GM11168 (cell line): Measurements from ENCODE around the gene C2orf69.
"Not testable (repeated sequence)": the region's sequence is repeated elsewhere in the genome, so short reads cannot be mapped to it uniquely, and the experiment has no call there.

Experiments used
- in situ Hi-C: fragments of 300-500 bp; cut with MboI; formaldehyde crosslinking; loops from one replicate; pipeline ENCODE4 v1.12.0; 2022; ENCODE audit warnings: low sequenced_read_pairs; ENCODE audit not compliant: unreplicated experiment

Gene C2orf69

DNA sequence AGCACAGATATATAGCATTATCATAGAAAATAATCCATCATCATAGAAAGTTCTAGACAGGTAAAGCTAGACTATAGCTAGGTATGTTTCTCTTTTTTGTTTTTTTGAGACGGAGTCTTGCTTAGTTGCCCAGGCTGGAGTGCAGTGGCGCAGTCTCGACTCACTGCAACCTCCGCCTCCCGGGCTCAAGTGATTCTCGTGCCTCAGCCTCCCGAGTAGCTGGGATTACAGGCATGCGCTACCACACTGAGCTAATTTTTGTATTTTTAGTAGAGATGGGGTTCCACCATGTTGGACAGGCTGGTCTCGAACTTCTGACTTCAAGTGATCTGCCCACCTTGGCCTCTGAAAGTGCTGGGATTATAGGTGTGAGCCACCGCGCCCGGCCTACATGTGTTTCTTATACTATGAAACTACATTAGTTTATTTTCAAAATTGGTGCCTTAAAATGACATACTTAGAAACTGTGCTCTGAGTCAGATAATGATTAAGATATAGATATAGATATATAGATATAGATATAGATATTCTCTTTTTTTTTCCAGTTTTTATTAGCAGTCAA, 1.5 kb downstream of the C2orf69 start:
- in situ Hi-C loops = not testable (repeated sequence)

DNA sequence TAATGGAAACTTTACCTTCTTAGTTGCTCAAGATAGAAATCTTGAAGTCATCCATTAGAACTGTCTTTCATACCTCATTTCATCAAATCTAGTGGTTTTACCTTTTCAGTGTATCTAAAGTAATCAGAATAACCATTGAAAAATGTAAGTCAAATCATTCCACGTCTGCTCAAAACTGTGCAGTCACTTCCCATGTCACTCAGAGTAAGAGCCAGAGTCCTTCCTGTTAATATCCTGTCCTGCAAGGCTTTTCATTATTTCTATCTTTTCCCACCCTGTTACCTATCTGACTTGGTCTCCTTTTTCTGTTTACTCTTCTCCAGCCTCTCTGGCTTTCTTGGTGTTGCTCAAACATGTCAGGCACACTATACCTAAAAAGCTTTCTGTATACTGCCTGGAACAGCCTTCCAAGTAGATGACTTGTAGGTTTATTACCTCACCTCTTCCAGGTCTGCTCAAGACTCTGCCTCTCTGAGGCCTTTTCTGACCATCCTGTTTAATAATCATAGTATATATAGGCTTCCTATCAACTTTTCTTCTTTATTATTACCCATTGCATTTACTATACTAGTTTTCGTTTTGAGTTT, 3.4 kb downstream of the C2orf69 start:
- in situ Hi-C loops = no loop called here

DNA sequence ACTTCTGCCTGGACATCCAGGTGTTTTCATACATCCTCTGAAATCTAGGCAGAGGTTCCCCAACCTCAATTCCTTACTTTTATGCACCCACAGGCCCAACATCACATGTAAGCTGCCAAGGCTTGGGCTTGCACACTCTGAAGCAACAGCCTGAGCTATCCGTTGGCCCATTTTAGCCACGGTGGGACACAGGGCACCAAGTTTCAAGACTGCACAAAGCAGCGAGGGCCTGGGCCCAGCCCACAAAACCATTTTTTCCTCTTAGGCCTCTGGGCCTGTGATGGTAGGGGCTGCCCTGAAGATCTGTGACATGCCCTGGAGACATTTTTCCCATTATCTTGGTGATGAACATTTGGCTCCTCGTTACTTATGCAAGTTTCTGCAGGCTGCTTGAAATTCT, 5.9 kb downstream of the C2orf69 start:
- in situ Hi-C loops = no loop called here

DNA sequence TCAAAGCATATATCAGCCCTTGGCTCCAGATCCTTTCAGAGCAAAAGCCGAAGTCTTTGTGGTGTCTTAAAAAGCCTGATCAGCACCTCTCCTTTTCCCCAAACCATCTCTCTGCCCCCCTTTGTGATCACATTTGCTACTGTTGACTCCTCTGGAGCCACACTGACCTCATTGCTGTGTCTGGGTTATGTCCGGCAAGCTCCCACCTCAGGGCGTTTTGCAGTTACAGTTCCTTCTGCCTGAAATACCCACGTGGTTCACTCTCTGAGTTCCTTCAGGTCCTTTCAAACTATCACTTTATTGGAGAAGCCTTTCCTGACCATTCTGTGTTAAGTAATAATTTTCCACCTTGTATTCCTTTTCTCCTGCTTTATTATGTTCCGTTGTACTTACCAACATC, 11.8 kb downstream of the C2orf69 start:
- in situ Hi-C loops = no loop called here

DNA sequence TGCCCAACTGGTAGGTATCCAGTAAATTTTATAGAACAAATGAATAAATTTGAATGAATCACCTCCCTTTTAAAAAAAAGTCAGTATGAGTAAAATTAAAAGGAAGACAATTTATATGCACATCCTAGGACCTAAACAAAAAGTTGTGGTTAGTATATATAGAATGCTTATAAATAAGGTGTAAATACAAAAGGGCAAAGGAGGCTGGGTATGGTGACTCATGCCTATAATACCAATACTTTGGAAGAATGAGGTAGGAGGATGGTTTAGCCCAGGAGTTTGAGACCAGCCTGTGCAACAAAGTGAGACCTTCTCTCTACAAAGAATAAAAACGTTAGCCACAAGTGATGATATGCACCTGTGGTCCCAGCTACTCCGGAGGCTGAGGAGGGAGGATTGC, 12.8 kb downstream of the C2orf69 start:
- in situ Hi-C loops = no loop called here

DNA sequence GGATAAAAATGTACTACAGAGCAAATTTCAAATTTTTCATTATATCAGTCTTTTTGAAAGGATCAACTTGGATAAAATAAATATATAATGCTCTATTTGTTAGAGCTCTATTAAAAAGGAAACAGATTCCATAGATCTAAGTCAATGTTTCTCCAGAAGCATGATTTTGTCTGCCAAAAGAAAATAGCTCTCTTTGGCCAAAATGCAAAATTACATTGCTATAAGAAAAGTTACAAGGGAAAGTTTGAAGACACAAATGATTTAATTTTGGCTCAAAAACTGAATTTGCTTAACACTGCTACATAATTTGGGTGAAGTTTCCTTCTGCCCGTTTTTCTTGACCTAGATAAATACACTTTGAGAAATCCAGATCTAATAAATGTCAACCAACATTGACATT, 15.7 kb downstream of the C2orf69 start:
- in situ Hi-C loops = no loop called here

DNA sequence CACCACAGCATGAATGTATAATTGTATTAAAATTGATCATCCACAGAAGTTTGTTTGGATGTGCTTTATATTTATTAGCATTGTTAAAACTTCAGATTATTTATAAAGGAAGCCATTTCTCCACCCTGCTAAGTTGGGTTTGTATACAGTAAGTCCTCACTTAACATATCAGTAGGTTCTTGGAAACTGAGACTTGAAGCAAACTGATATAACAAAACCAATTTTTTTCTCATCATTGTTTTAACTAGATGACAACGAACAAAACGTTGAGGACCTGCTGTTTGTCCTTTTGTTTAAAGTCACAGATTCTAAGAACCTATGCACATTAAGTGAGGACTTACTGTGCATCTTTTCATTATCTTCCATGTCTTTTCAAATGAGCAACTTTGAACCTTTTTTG, 17.1 kb downstream of the C2orf69 start:
- in situ Hi-C loops = no loop called here

DNA sequence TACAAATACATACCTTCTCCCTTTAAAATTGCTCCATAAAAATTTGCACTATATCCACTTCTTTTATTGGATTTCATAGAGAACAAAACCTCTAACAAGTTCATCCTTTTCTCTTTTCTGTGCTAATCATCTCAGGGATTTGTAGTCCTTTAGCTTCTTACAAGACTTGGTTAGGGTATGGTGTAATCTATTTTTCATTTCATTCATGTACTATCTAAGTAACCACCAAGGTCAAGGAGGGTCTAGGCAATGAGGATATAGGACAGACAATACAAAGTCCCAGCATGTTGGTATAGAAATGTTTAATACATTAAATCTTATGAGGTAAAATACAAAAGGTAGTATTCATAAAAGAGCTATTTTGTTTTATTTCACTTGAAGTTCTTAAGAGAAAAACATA, 17.5 kb downstream of the C2orf69 start:
- in situ Hi-C loops = no loop called here

DNA sequence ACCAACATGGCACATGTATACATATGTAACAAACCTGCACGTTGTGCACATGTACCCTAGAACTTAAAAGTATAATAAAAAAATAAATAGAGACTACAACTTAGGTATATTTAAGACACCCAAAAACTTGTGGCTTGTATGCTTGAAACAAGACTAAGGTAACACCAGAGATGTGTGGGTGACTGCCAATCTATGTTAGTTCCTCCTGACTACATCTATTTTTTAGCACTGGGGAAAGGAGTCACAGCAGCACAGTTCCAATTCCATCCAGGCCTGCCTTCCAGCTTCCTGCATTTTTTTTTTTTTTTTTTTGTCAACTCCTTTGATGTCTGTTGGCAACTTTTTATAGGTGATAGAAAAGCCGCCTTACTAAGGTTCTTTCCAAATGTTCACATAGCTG, 18.2 kb downstream of the C2orf69 start:
- in situ Hi-C loops = no loop called here

DNA sequence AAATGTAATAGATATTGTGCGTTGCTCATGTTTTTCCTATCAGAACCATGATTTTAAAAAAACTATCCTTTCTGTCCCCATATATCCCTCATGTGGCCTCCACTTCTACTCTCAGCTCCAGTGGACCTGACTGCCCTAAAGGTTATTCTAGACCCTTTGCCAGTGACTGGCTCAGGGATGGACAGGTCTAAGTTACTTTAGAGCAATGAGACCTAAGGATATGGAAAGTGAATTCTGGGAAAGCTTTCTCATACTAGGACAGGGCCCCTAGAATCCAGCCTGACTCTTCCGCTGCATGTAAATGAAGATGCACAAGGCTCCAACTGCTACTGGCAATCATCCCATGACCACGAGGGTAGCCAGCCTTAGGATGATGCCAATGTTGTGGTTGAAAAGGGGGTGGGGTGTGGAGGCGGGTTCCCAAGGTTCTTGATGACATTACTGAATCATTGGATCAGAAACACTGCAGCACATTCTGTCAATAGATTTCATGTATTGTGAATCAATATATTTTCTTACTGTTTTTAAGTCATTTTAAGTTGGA, 21.3 kb downstream of the C2orf69 start:
- in situ Hi-C loops = no loop called here

DNA sequence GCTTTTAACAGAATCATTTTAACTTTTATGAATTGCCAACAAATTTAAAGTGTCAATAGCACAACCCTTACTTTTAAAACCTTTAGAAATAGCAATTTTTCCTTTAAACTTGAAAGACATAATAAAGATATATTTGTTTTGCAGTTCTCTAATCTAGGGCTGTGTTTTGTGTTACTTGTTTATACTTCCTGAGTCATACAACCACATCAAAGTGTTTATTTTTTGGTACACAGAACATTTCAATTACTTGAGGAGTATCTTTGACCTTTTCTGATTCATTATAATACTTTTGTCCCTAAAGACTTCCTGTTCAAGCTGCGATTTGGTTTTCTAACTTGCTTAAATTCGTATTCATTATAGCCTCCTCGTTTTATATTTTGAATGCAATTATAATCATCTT, 22.4 kb downstream of the C2orf69 start:
- in situ Hi-C loops = no loop called here

DNA sequence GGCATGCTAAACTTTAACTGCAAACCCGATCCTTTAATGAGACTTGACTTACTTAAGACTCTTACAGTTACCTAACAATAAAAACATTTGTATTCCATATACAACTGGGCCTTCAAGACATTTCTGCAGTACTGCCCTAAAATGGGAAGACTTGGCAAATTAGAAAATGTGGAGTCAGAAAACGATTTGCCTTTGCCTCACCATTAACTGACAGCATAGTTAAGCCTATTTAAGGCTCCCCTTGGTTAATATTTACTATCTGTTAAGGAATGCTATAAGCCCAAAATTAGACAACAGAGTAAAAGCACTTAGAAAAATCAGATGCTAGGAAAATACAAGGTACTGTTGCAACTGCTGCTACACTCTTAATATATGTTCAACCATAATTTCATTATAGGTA, 25.5 kb downstream of the C2orf69 start:
- in situ Hi-C loops = no loop called here

DNA sequence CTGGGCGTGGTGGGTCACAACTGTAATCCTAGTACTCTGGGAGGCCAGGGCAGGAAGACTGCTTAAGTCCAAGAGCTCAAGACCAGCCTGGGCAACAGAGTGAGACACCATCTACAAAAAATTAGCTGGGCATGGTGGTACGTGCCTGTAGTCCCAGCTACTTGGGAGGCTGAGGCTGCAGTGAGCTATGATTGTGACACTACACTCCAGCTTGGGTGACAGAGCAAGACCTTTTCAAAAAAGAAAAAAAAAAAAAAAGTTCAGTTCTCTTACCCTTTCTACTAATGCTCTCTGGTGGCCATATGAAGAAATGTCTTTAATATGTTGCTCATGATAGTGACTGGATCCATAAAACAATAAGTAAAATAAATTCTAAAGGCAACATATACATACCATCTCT, 29.3 kb downstream of the C2orf69 start:
- in situ Hi-C loops = no loop called here

DNA sequence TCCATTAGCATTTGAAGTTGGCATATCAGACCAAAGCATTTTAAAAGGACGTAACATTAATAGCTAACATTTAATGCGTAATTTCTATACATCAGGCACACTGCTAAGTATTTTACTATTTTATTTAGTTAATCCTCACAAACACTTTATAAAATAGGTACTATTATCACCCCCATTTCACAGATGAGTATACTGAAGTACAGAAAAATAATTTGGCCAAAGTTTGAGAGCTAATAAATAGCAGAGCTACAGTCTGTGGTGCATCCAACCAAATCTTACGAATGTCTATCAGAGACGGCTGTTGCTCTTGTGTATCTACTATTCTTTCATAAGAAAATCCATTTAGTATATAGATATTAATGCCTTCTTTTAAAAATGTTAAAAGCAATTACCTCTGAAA, 32.3 kb downstream of the C2orf69 start:
- in situ Hi-C loops = no loop called here

DNA sequence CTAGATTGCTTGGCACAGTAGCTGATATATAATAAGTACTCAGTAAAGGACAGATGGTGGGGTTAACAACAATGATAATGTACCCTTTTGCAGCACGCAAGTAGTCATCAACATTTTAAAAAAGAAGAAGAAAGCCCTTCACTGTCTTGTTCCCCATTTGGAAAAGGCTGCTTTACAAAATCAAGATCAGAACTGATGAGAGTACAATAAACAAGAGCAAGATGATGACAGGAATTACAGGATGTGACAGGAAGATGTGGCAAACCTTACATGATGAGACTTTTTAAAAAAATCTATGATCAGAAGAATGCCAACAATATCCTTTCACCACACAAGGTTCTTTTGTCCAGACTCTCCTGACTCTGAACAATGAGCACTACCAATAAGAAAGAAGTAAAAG, 35.1 kb downstream of the C2orf69 start:
- in situ Hi-C loops = no loop called here

DNA sequence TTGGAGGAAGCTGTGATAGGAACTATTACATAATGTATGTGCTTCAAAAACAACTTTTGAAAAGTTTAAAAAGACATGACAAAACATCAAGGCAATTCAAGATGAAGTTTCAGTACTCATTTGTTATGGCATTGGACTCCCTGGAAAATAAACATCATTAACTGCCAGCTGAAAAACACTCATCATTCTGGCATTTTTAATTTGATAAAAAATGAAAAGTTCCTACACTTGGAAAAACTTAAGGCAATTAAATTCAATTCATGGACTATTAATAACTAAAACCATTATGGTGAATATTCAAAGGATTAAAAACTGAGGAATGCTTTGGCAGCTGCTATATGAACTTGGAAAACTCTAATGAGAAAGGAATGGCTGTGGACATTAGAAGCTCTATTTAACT, 35.7 kb downstream of the C2orf69 start:
- in situ Hi-C loops = no loop called here

DNA sequence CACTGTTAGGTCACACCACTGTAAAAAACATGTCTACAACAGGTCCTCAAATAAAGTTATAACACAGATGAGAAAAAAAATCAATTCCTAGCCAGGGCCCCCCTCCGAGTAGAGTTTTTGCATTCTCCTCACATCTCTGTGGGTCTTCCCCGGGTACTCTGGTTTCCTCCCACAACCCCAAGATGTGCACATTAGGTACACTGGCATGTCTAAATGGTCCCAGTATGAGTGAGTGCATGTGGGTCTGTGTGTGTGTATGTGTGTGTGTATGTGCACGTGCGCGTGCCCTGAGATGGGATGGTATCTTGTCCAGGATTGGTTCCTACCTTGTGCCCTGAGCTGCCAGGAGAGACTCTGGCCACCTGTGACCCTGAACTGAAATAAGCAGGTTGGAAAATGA, 39.3 kb downstream of the C2orf69 start:
- in situ Hi-C loops = no loop called here

DNA sequence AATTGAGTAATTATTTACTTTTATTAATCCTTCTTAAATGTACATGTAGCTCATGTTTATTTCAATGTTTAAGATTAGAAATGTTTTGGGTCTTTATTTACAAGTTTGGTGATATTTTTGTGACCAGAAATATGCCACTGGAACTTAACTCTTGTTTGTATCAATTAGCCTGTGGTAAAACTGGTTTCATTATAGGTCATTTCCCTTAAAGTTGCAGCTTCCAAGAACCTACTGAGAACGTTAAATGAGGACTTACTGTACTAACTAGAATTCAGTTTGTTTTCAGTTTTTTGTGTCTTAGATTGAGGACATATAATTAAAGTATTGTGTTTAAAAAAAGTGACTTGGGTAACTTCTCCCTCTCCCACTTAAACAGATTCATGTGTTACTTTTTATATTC, 39.9 kb downstream of the C2orf69 start:
- in situ Hi-C loops = no loop called here

DNA sequence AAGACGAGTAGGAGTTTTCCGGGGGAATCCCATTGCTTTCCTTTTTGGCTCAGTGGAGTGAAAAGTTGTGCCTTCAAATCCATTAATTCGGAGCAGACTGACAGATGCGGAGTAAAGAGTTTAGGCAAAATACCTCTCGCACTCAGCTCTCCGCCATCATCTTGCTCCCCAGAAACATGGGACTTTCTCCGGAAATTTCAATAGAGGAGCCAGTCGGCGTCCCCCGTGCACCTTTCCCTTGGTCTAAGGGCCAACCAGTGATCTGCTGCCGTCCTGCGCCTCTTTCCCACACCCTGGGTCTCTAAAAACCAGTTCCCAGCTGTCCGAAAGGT, 43.9 kb downstream of the C2orf69 start:
- in situ Hi-C loops = no loop called here

DNA sequence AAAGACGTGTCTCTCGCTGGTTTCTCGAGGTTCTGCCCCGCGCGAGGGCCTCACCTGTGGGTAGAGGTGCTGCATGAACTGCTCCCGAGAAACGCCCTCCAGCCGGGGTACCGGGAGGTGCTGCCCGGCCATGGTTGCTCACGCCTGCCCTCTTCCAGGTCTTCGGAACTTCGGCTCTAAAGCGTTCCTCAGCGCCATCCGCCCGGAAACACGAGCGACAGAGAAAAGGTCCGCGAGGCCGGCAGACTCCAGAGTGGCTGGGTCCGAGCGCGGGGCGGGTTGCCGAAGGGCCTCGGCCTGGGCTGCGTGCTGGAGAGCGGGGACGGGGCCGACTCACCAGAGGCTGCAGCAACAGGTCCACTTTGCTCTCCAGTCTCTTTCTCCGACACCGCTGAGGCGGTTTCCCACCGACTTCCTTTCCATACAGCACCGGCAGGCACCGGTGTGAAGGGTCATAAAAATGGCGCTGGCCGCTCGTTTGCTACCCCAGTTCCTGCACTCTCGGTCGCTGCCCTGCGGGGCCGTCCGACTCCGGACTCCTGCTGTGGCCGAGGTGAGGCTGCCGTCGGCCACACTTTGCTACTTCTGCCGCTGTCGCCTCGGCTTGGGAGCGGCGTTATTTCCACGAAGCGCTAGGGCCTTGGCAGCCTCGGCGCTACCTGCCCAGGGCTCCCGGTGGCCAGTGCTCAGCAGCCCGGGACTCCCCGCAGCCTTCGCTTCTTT, 44.4 kb downstream of the C2orf69 start, which contains the start of the genes MAIP1 and TYW5:
MAIP1 (plus strand) TSS at position 244 of the 723 bp plus-strand sequence; CDS start at position 461, 217 bp downstream.
TYW5 (minus strand) TSS at position 153 of the 723 bp plus-strand sequence; CDS start at position 132, 21 bp downstream.
- in situ Hi-C loops = no loop called here

DNA sequence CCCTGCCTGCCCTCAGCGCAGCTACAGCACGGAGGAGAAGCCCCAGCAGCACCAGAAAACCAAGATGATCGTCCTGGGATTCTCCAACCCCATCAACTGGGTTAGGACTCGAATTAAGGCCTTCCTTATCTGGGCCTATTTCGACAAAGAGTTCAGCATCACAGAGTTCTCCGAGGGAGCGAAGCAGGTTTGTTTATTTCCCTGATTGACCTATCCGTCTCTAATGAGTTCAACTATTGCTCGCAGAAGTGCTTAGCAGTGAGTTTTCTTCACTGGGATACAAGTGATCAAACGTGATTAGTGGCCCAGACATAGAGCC, 44.9 kb downstream of the C2orf69 start:
- in situ Hi-C loops = no loop called here

DNA sequence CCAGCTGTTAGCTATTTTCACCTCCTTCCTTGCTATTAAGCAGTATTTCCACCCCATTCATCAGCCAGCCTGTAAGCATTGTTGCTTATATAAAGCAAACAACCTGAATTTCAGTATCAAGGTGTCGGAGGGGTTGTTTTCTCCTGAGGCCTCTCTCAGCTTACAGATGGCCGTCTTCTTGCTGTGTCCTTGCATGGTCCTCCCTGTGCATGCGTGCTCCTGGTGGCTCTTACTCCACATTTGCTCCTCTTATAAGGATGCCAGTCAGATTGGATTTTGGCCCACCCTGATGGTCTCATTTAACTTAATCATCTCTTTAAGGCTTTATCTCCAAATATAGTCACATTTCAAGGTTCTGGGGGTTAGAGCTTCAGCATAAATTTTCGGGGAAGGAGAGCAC, 46.9 kb downstream of the C2orf69 start:
- in situ Hi-C loops = no loop called here
